ENCODE measurements around the gene PYGM. TPM values are rescaled to one million over a fixed set of nuclear protein-coding genes. Genes with fewer than 3 reads are reported as not detected.

PYGM gene
- total RNA-seq, 6 donors from 2014 or later, result 1.0 to 3.7 (median 1.5) TPM

DNA sequence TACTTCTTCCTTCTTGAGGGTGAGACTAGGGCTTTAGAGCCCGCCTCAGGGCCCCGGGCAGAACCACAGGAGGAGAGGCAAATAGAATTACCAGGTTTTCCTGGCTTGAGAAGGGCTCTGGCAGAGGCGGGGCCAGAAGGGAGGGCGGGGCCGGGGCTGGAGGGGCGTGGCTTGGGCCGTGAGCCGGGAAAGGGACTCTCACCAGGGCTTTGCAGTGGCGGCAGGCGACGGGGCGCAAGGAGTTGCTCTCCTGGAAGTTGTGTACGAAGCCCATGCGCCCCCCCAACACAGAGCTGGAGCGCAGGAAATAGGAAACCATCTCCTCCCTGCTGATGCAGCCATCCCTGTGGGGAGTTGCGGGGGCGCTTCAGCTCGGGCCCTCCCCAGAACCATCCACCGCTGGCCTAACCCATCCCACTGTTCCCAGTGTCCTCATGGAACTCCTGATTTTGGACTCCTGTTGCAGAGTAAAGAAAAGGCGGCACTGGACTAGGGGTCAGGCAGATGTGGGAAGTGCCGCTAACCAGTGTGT lies 29.9 kb downstream of the PYGM start:
- peaks cover 0 to 46% (median 12%) of the 10 kb centered on the region in 4 donors for H3K36me3 ChIP-seq

DNA sequence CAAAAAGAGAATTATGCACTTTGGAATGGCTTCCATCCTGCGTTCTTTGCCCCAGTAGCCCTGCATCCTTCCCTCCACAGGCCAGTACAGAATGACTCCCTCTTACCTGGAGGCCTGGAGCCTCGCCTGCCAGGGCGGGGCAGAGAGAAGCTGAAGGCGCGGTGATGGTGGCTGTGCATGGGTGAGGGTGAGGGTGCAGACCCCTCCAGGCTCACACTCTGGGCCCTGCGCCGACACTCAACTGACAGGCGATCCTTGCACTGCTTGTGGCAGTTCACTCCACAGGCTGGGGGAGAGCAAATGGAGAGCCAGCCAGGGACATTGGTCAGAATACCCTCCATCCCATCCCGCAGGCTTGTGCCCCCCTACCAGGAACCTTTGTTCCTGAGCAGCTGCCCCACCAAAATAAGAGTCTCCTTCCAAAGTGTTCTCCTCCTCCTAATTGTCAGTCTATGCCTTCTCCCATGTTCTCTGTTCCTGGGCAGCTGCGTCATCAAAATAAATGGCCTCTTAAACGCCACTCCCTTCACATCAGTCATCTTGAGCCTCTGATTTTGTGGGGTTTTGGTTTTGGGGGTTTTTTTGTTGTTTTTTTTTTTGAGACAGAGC lies 30.9 kb downstream of the PYGM start:
- Histone ChIP-seq H3K36me3 (peaks cover 0 to 42% (median 3%) of the 10 kb centered on the region in 4 donors), H3K27ac (no peak overlapping the region), H3K27me3 (no peaks in the 10 kb centered on the region), H3K9me3 (no peaks in the 10 kb centered on the region), H3K4me3 (no peak overlapping the region), H3K4me1 (peaks cover 0 to 3% (median under 1%) of the 10 kb centered on the region in 4 donors)
- ATAC-seq (ENCODE audit: low FRiP score in 2 of 2), result no peak
- 94% methylated on average over 11 of the region's 11 CpGs for WGBS, 2 donors
- TF ChIP-seq POLR2A (IDR thresholded peaks at IDR 0.05), result no peak
- TF ChIP-seq, protein P1, sequence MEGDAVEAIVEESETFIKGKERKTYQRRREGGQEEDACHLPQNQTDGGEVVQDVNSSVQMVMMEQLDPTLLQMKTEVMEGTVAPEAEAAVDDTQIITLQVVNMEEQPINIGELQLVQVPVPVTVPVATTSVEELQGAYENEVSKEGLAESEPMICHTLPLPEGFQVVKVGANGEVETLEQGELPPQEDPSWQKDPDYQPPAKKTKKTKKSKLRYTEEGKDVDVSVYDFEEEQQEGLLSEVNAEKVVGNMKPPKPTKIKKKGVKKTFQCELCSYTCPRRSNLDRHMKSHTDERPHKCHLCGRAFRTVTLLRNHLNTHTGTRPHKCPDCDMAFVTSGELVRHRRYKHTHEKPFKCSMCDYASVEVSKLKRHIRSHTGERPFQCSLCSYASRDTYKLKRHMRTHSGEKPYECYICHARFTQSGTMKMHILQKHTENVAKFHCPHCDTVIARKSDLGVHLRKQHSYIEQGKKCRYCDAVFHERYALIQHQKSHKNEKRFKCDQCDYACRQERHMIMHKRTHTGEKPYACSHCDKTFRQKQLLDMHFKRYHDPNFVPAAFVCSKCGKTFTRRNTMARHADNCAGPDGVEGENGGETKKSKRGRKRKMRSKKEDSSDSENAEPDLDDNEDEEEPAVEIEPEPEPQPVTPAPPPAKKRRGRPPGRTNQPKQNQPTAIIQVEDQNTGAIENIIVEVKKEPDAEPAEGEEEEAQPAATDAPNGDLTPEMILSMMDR (IDR thresholded peaks at IDR 0.05), result no peak
- TF ChIP-seq EP300 (IDR thresholded peaks at IDR 0.05), result no peak
- TF ChIP-seq POLR2AphosphoS5 (IDR thresholded peaks at IDR 0.05), result no peak
- DNase-seq, result no peak

More for the DNA sequence above, 29.9 kb downstream of the PYGM start:
- DNase-seq, result peak in 1 of 2 donors; percentile 90
- H3K27ac ChIP-seq, result no peak overlapping the region
- TF ChIP-seq POLR2AphosphoS5 (IDR thresholded peaks at IDR 0.05) (no peak), POLR2A (IDR thresholded peaks at IDR 0.05) (no peak), EP300 (IDR thresholded peaks at IDR 0.05) (no peak)
- TF ChIP-seq, protein P1 (IDR thresholded peaks at IDR 0.05), result no peak
- no peaks in the 10 kb centered on the region for H3K27me3 ChIP-seq
- peaks cover 0 to 3% (median 0%) of the 10 kb centered on the region in 4 donors for H3K4me1 ChIP-seq
- H3K4me3 ChIP-seq, result no peak overlapping the region
- ATAC-seq (ENCODE audit: low FRiP score in 2 of 2), result peak in 1 of 2 donors; percentile 48
- H3K9me3 ChIP-seq, result no peaks in the 10 kb centered on the region
- 51 to 55% methylated on average over 4 to 21 of the region's 21 CpGs for WGBS, 2 donors

DNA sequence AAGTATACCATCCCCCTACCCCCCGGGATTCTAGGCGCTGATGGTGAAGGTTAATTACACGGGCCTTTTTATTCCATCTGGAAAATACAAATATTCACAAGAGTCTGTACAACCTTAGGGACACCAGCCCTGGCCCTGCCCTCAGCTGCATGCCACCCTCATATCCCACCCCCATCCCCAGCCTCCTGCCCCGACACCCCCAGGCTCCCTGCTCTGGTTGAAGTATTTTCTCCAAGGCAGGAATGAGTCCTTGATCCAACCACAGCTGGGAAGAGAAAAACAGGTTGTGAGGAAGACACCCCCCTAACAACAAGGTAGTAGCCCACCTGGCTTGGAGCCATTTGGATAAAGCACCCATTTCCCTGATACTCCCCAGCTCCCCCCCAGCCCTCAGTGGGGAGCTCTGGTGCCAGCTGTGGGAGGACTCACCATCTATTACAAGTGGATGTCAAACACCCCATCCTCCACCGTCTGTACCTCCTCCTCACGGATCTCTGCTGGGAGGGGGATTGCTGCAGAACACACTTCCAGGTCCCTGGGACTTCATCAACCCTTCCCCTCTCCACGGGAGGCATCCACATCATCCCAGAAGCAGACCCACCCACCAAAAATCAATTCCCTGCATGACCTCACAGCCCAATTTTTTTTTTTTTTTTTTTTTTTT lies 32.8 kb downstream of the PYGM start:
- Histone ChIP-seq H3K4me1 (peaks cover 6 to 12% (median 8%) of the 10 kb centered on the region in 4 donors), H3K4me3 (no peak overlapping the region), H3K27me3 (peaks cover 0 to 6% (median 0%) of the 10 kb centered on the region in 4 donors), H3K36me3 (peaks cover 0 to 31% (median 3%) of the 10 kb centered on the region in 4 donors), H3K27ac (no peak overlapping the region), H3K9me3 (no peaks in the 10 kb centered on the region)
- TF ChIP-seq POLR2A (IDR thresholded peaks at IDR 0.05) (no peak), EP300 (IDR thresholded peaks at IDR 0.05) (no peak), POLR2AphosphoS5 (IDR thresholded peaks at IDR 0.05) (no peak)
- TF ChIP-seq, protein P1 (IDR thresholded peaks at IDR 0.05), result no peak
- WGBS, 2 donors, result 74 to 81% methylated on average over 7 of the region's 7 CpGs
- DNase-seq (no peak), ATAC-seq (ENCODE audit: low FRiP score in 2 of 2) (no peak)

DNA sequence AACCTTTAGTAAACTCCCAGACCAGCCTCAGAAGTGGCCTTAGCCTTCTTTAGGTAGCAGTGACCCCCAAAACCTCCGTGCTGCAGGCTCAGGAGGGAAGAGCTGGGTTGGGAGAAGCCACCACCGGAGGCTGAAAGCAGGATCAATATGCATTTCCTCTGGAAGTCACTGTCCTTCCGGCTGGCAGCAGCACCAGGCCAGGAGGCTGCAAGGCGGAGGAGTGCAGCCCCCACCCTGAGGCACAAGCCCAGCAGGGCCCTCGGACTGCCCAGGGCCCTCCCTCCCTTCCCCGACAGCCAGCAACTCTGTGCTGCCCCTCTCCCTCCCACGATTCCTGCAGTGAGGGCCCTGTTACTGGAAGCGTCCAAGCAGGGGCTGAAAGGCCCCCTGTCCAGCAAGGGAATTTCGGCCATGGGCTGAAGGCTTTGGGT lies 33.5 kb downstream of the PYGM start:
- 49 to 50% methylated on average over 1 to 4 of the region's 9 CpGs for WGBS, 2 donors
- TF ChIP-seq EP300 (IDR thresholded peaks at IDR 0.05), result no peak
- no peak for TF ChIP-seq POLR2AphosphoS5 (IDR thresholded peaks at IDR 0.05)
- TF ChIP-seq POLR2A (IDR thresholded peaks at IDR 0.05), result no peak
- Histone ChIP-seq H3K4me1 (peaks cover 6 to 12% (median 8%) of the 10 kb centered on the region in 4 donors), H3K27me3 (peaks cover 0 to 6% (median 0%) of the 10 kb centered on the region in 4 donors), H3K36me3 (peaks cover 0 to 24% (median 0%) of the 10 kb centered on the region in 4 donors), H3K4me3 (no peak overlapping the region), H3K27ac (no peak overlapping the region), H3K9me3 (no peaks in the 10 kb centered on the region)
- no peak for ATAC-seq (ENCODE audit: low FRiP score in 2 of 2)
- no peak for DNase-seq

DNA sequence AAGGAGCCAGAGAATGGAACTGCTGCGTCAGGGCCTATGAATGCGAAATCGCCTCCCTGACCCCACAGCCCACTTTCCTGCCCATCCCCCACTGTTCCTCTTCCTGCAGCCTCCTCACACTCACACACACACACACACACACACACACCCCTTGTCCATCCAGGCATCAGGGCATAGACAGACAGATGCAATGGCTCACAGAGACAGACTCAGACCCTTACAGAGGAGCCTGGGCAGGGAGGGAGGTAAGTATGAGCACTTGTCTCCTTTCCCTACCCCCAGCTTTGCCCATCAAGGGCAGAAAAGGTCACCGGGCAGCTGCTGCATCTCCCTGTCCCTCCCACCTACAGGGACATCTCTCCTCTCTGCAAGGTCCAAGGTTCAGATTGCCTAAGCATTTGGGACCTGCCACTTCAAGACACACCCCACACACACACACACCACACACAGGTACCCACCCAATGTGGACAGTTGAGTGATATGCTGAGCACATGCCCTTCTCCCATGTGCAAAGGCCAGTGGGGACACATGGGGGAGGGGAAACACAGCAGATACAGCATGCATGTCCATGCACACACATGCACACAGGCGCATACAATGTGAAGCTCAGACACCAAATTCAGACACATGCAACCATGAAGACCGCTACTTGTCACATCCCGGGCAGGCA lies 34.8 kb downstream of the PYGM start:
- ATAC-seq (ENCODE audit: low FRiP score in 2 of 2) (no peak), DNase-seq (no peak)
- H3K36me3 ChIP-seq, result peaks cover 0 to 15% (median 0%) of the 10 kb centered on the region in 4 donors

More for the DNA sequence above, 34.8 kb downstream of the PYGM start:
- peaks cover 6 to 12% (median 8%) of the 10 kb centered on the region in 4 donors for H3K4me1 ChIP-seq
- H3K27ac ChIP-seq, result no peak overlapping the region
- H3K9me3 ChIP-seq, result no peaks in the 10 kb centered on the region
- no peak for TF ChIP-seq POLR2A (IDR thresholded peaks at IDR 0.05)
- TF ChIP-seq, protein P1 (IDR thresholded peaks at IDR 0.05), result no peak
- no peak for TF ChIP-seq EP300 (IDR thresholded peaks at IDR 0.05)
- TF ChIP-seq POLR2AphosphoS5 (IDR thresholded peaks at IDR 0.05), result no peak
- 60 to 79% methylated on average over 7 of the region's 7 CpGs for WGBS, 2 donors
- H3K4me3 ChIP-seq, result no peak overlapping the region
- peaks cover 0 to 6% (median 0%) of the 10 kb centered on the region in 4 donors for H3K27me3 ChIP-seq
